Glutamatergic neuron (in vitro differentiated cells): Measurements from ENCODE around the gene CHST11. TPM values are rescaled to one million over a fixed set of nuclear protein-coding genes. Genes with fewer than 3 reads are reported as not detected.

Source experiments
- DNase-seq: peaks from one replicate; pipeline ENCODE4 v3.0.0; 2022
- H3K27ac Mint-ChIP-seq: one replicate; pipeline ENCODE4 v1.8.0; 2020; ENCODE audit warnings: mild to moderate bottlenecking, mixed read lengths, inconsistent platforms; ENCODE audit not compliant: unreplicated experiment
- H3K27me3 Mint-ChIP-seq: one replicate; pipeline ENCODE4 v1.8.0; 2020; ENCODE audit warnings: mild to moderate bottlenecking, moderate library complexity, mixed read lengths, inconsistent platforms; ENCODE audit not compliant: unreplicated experiment
- H3K36me3 Mint-ChIP-seq: one replicate; pipeline ENCODE4 v1.8.0; 2020; ENCODE audit warnings: mild to moderate bottlenecking, mixed read lengths, inconsistent platforms; ENCODE audit not compliant: unreplicated experiment
- H3K4me1 Mint-ChIP-seq: one replicate; pipeline ENCODE4 v1.8.0; 2020; ENCODE audit warnings: mild to moderate bottlenecking, low read depth, mixed read lengths, inconsistent platforms; ENCODE audit not compliant: unreplicated experiment
- H3K4me3 Mint-ChIP-seq: one replicate; pipeline ENCODE4 v1.8.0; 2020; ENCODE audit warnings: mild to moderate bottlenecking, mixed read lengths, inconsistent platforms; ENCODE audit not compliant: unreplicated experiment
- H3K9me3 Mint-ChIP-seq: one replicate; pipeline ENCODE4 v1.8.0; 2020; ENCODE audit warnings: mild to moderate bottlenecking, moderate library complexity, mixed read lengths, inconsistent platforms; ENCODE audit not compliant: unreplicated experiment
- CTCF ChIP-seq: fragments of 200-600 bp; sonication (generic); IDR thresholded peaks from one replicate; pipeline ENCODE4 v1.5.0; 2021; ENCODE audit not compliant: partially characterized antibody, unreplicated experiment
- total RNA-seq: library from RNA; stranded (reverse); fragmentation: NEBNext Ultra II Directional; extraction: Animal tissue kit (Norgen Biotek cat#: 25700); gene quantifications from one replicate; pipeline ENCODE4 v1.2.1, GENCODE V29; 2021; ENCODE audit not compliant: unreplicated experiment

Gene CHST11
- total RNA-seq, 1 donor from 2014 or later = 11.5 TPM

GRCh38 chr12:104749545-104749944, 292.8 kb downstream of the CHST11 start:
- H3K4me1 Mint-ChIP-seq = peaks cover 3% of the 10 kb centered on the region
- H3K4me3 Mint-ChIP-seq = no peak overlapping the region
- H3K36me3 Mint-ChIP-seq = peaks cover 7% of the 10 kb centered on the region
- TF ChIP-seq CTCF = no peak
- H3K27ac Mint-ChIP-seq = no peak overlapping the region
- peaks cover 1% of the 10 kb centered on the region for H3K9me3 Mint-ChIP-seq
- no peak for DNase-seq
- peaks cover 2% of the 10 kb centered on the region for H3K27me3 Mint-ChIP-seq

- TF ChIP-seq CTCF = no peak
- Mint-ChIP-seq H3K27ac (no peak overlapping the region), H3K9me3 (peaks cover 1% of the 10 kb centered on the region), H3K4me3 (no peak overlapping the region), H3K4me1 (peaks cover 3% of the 10 kb centered on the region), H3K27me3 (peaks cover 2% of the 10 kb centered on the region), H3K36me3 (peaks cover 7% of the 10 kb centered on the region)
- no peak for DNase-seq
Observed at GRCh38 chr12:104750061-104750460, 293.3 kb downstream of the CHST11 start.

GRCh38 chr12:104751120-104751519, 294.4 kb downstream of the CHST11 start:
- peaks cover 3% of the 10 kb centered on the region for H3K4me1 Mint-ChIP-seq
- no peak for DNase-seq
- H3K9me3 Mint-ChIP-seq = peaks cover 4% of the 10 kb centered on the region
- H3K4me3 Mint-ChIP-seq = no peak overlapping the region
- H3K36me3 Mint-ChIP-seq = peaks cover 7% of the 10 kb centered on the region
- peaks cover 2% of the 10 kb centered on the region for H3K27me3 Mint-ChIP-seq
- no peak for TF ChIP-seq CTCF
- no peak overlapping the region for H3K27ac Mint-ChIP-seq

DNA sequence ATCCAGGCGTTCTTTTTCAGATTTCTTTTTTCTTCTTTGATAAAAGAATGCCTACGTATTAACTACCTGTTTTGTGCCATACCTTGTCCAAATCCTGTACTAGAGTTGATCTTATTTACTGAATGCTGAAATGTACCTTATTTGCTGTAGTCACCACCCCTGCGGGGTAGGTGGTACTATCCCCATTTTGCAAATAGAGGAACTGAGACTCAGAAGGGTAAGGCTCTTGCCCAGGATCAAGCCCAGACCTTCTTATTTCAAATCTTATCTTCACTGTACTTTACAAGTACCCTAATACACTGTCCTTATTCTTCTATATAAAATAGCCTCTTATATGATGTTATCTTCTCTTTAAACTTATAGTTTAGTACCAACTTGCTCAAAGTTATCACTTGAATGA, 294.8 kb downstream of the CHST11 start:
- Mint-ChIP-seq H3K4me1 (peaks cover 3% of the 10 kb centered on the region), H3K36me3 (peaks cover 7% of the 10 kb centered on the region), H3K27me3 (peaks cover 2% of the 10 kb centered on the region), H3K4me3 (no peak overlapping the region), H3K27ac (no peak overlapping the region), H3K9me3 (peaks cover 4% of the 10 kb centered on the region)
- no peak for DNase-seq
- no peak for TF ChIP-seq CTCF

GRCh38 chr12:104752016-104752415, 295.3 kb downstream of the CHST11 start:
- Mint-ChIP-seq H3K27me3 (peaks cover 2% of the 10 kb centered on the region), H3K27ac (no peak overlapping the region), H3K4me3 (no peak overlapping the region), H3K9me3 (peaks cover 4% of the 10 kb centered on the region), H3K4me1 (peaks cover 3% of the 10 kb centered on the region), H3K36me3 (peaks cover 7% of the 10 kb centered on the region)
- DNase-seq = no peak
- no peak for TF ChIP-seq CTCF
